GM19395 (cell line): ENCODE results near the gene CNTN5.

Experiments
- ATAC-seq: cut with Tn5 transposase; IDR thresholded peaks from one replicate; pipeline ENCODE4 v1.9.1; 2021; ENCODE audit warnings: mild to moderate bottlenecking, moderate library complexity; ENCODE audit not compliant: unreplicated experiment

Gene CNTN5

GRCh38 chr11:100011697-100012096 is 990.9 kb downstream of the CNTN5 start:
- no peak for ATAC-seq

DNA sequence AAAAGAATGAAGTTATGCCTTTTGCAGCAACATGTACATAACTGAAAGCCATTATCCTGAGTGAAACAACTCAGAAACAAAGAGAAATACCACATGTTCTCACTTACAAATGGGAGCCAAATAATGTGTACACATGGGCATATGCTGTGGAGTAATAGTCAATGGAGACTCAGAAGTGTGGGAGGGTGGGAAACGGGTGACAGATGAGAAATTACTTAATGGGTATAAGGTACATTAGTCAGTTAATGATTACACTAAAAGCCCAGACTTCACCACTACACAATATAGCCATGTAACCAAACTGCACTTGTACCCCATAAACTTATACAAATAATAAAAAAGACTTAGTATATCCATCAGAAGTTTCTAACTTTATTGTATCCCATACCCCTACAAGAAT is 992.3 kb downstream of the CNTN5 start:
- ATAC-seq = no peak

GRCh38 chr11:100031973-100032372 is 1011.2 kb downstream of the CNTN5 start:
- ATAC-seq = no peak

GRCh38 chr11:100061006-100061405 is 1040.3 kb downstream of the CNTN5 start:
- no peak for ATAC-seq

DNA sequence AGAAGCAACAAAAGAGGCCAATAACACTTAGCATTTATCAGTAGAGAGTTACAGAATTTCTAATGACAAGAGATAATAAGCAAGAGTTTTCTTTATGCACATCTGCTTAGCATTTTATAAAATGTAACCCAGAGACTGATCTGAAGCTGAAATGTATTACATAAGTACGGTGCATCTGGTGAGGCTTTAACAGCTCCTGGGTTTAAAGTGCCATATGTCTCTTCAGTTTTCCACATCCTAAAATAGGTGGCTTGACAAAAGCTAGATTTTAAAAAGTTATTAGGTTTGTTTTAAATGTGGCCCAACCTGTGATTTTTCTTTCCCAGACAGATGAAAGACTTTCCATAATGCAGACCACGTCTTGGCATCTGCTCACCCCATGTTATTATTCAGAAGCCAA is 1045.7 kb downstream of the CNTN5 start:
- ATAC-seq = no peak

- no peak for ATAC-seq
Observed at GRCh38 chr11:100068116-100068515, 1047.4 kb downstream of the CNTN5 start.

- no peak for ATAC-seq
Observed at GRCh38 chr11:100072131-100072530, 1051.4 kb downstream of the CNTN5 start.

DNA sequence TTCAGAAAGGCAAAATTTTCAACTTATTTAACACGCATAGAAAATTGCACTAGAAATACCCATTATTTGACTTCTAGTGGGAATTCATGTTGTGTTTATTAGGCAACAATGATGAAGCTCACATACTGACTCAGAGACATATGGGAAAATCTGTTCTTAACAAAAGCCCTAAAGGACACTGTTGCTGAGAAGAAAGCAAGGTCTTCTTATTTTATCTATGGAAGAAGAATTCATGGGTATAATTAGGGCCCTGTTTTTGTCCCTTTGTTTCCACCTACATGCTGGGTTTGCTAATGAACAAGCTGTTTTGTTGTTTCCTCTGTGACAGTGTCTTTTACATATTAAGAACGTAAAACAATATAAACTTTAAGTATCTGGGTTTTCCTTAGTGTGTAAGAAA is 1059.6 kb downstream of the CNTN5 start:
- ATAC-seq = no peak

DNA sequence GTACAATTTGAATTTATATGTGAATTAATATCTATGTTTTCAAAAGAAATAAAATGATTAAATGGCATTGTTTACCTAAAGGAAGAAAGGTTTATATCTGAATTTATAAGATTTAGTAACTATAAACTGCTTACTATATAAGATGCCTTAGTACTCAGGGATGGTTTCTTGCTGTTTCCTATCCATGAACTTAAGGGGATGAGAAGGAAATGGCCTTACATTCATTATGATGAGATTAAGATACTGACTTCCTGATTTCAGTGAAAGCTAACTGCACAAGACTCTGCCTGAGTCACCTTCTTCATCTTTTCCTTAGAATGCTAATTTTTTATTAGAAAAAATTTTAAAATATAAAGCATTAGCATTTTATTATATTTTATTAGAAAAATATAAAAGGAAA is 1060.1 kb downstream of the CNTN5 start:
- ATAC-seq = no peak

DNA sequence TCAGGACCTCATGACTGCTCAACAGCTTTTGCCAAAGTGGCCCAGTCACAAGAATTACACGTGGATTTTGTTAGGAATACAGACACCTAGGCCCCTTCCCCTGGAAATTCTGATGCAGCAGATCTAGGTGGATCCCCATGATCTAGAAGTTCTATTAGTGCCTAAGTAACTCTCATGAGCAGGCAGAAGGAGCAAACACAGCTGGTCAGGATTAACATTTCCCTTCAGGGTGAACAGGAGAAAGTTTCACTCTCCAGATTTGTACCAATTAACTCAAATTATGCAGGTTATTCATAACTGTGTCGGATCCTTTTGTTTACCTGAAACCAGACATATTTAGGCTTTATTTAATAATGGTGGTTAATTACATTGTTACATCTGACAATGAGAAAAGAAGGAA is 1072.9 kb downstream of the CNTN5 start:
- ATAC-seq = no peak

DNA sequence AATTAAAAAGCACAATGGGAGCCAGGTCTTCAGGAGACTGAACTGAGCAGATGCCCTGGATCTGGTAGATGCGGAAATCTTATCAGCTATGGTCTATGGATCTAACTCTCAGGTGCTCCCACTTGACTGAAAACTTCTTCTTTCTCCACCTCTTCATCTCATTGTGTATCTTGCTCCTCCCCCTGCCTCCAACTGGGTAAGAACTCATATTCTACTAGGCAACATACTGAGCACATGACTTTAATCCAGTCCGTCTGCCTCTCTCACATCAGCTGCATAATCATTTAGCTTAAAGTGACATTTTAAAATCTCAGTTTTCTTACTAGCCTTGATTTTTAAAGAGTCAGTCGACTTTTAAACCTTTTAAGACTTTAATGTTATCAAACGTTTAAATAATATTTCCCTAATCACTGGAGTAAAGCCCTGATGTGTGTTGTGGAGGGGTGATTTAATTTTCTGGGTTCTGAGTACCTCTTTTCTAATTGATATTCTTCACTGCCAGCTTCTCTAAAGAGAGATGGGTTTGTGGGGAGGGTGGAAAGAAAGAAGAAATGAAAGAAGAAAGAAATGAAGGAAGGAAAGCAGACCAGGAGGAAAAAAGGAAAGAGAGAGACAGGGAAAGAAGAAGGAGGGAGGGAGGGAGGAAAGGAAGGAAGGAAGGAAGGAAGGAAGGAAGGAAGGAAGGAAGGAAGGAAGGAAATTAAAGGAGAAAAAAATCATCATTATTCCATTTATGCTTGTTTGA is 1073.5 kb downstream of the CNTN5 start:
- no peak for ATAC-seq

DNA sequence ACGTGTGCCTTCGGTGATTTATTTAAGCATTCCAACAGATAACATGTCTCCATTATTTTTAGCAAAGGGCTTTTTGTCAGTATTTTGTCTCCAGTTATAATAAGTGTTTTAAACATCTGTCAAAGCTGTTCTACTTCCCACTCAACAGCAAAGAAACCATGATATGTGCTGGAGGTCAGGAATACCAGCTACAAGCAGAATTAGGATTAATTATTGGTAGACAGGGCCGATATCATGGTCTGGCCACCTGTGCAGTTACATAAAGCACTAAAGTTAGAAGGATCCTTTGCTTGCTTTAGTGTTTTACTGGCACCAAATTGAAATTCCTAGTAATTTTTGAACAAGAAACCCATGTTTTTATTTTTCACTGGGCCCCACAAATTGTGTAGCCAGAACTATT is 1075.1 kb downstream of the CNTN5 start:
- ATAC-seq = no peak

DNA sequence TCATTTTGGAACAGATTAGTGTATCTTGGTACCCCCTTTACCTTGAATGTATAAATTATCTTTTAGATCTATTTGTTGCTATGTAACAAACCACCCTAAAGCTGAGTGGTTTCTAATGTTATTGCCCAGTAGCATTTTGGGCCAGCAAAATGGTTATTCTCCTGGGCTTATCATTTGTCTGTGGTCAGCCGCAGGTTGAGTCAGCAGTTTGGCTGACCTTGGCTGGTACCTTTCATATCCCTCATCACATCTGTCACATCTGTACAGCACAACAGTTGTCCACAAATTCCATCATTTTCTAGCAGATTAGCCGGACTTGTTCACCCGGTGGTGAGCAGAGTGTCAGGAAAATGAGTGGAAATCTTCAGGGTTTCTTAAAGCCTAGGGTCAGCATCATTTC is 1077.8 kb downstream of the CNTN5 start:
- ATAC-seq = no peak

DNA sequence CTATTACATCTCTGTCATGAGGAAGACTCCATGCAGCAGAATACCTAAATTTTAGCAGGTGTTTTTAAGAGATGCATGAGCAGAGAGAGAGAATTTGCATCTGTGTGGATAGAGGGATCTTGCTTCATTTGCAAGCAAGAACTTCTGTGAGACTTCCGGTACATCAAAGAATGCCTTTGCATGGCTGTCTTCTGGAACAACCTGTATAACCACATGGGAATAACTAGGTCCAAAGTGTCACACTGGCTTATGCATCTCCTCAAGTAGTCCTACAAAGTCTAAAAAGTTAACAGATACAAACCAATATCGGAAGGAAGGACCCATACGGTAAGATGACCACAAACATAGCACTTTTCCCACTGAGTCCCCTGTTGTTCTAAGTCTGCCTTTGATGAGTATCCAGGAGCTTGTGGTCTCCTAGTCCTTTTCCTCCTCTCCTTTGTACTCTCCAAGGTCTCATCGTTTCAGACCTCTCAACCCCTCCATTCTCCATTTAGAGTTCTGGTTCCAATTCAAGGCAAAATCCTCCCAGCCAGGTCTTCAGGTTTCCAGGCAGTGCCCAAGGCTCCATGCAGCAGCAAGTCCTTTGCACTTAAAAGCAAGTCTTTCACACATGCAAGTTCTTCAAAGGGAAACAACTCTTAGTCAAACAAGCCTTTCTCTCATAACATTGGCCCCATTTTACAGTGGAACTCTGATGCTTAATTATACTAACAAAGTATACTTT is 1084.7 kb downstream of the CNTN5 start:
- ATAC-seq = no peak

GRCh38 chr11:100105982-100106358 is 1085.2 kb downstream of the CNTN5 start:
- no peak for ATAC-seq

GRCh38 chr11:100119176-100119575 is 1098.4 kb downstream of the CNTN5 start:
- ATAC-seq = no peak

DNA sequence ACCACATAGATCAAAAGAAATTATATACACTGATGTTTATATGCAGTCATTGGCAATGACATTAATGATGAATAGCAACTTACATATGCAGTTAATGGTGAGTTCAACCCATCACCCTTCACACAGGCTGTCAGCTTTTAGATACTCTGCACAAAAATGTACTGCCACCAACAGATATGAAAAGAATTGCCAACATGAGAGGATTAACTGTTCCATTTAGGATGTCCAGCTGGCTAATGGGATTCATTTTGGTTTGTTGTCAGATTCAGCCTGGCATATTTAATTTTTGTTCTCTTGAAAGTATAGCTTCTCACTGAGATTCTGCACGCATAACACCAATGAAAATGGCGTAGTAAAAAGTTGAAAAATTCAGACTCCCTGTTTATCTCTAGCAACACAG is 1112.4 kb downstream of the CNTN5 start:
- ATAC-seq = no peak

GRCh38 chr11:100141201-100141600 is 1120.5 kb downstream of the CNTN5 start:
- ATAC-seq = no peak

GRCh38 chr11:100151944-100152343 is 1131.2 kb downstream of the CNTN5 start:
- no peak for ATAC-seq

- ATAC-seq = no peak
Observed at GRCh38 chr11:100152766-100153165, 1132.0 kb downstream of the CNTN5 start.

DNA sequence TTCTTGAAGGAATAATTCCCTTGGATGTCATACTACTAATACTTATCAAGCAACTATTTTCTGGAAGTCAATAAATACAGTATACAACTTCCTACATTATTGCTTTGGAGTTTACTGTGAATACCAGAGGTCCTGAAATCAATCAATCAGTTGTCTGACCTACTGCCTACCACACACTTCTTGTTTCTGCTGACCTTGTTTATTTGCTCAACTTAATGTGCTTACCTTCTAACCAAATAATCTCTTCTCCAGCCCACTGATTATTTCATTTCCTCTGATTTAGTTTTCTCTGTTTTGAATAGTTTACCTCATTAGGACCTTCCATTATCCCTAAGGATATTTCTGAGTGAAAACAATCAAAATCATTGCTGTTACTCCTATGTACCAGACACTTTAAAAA is 1142.7 kb downstream of the CNTN5 start:
- ATAC-seq = no peak

GRCh38 chr11:100174881-100175280 is 1154.1 kb downstream of the CNTN5 start:
- no peak for ATAC-seq

DNA sequence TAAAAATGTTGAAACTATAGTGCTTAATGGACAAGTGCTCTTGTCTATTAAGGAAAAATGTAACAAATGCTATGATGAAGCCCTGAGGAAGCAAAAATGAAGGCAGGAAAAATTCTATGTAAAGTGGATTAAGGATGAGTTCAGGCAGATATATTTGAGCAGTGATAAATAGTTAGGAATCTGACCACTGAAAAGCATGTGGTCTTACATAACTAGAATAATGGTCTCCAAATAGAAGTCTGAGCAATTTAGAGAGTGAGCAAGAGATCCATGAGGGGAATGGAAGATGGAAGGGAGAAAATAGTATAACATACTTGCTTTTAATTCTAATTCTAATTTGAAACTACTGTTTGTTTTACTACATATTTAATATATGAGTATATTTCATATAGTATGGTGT is 1155.7 kb downstream of the CNTN5 start:
- ATAC-seq = no peak
